Amniotic stem cell (primary cell): Measurements from ENCODE around the gene TDRKH.
"Not testable (repeated sequence)": the region's sequence is repeated elsewhere in the genome, so short reads cannot be mapped to it uniquely, and the experiment has no call there.

Experiments used
- DNase-seq: peaks from one replicate; lab custom pipeline; 2025; lab: John Stamatoyannopoulos, UW

Gene TDRKH

DNA sequence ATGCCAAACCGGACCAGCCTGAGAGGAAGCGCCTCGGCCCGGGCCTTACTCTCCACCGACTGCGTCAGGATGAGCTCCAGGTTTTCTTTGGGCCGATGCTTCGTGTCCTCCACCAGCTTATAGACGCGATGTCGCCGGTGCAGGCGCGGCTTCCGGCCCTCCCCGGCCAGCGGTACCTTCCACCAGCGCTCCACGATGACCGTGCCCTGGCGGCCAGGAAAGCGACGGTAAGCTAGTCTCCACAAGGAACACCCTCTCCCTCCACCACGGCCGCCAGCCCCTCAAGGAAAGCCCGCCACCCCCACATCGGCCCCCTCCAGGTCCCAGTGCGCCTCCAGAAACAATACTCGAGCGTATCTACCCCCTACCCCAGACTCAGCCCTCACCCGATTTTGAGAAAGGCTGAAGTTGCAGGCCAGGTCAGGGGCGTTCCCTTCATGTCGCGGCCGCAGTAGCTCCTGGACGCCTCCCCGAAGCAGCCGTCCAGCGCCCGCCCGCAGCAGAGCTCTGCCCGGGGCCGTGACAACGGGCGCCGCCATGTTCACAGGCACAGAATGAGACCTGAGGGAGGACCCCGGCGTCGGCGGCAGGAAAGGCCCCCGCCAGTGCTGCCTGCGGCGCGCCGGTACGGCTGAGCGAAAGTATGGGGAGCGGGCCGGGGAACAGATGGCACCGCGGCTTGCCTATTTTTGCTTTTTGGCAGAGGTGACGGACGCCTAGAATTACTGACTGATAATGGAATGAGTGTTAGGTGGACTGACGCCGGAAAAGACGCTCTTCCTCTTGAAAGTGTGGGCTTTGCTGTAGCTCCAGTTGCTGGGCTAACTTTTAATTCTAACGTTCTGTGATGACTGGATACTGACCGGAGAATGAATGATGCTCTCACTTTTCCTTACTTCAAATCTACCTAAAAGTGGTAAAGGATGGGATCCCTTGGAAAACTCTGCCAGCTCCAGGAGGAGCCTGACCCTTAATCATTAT, 27.1 kb downstream of the TDRKH start, which contains the start of gene MRPL9:
MRPL9 (minus strand) TSS at position 556 of the 981 bp plus-strand sequence; CDS start at position 539, 17 bp downstream.
- DNase-seq, result peak; percentile 32

DNA sequence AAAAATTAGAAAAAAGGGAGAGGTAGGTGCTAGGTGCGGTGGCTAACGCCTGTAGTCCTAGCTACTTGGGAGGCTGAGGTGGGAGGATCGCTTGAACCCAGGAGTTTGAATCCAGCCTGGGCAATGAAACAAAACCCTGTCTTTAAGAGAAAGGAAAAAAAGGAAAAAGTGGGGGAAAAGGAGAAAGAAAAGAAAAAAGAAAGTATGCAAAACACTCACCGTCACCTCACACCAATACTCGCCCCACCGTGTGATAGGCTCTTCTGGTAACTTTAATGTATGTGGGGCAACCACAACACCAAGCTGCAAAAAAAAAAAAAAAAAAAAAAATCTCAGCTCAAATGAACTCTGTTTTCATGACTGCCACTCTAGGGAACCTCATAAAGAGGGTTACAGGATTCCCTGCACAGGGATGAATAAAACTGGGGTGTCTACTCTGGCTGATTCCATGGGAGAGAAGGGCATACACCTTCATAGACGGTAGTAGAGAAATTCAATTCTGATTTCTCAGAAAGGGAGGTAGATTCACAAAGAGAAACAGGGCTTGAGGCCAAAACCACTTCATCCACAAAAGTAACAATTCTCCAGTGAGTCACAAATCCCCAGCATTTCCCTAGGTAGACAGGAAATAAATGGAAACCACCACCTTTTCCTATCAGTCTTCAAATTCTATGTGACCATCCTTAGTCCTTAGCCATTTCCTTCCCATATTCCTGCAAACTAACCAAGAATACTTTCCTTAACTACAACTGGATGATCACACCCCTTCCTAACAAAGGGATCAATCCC, 29.5 kb downstream of the TDRKH start:
- DNase-seq, result no peak

GRCh38 chr1:151759241-151759640, 31.1 kb downstream of the TDRKH start:
- no peak for DNase-seq

DNA sequence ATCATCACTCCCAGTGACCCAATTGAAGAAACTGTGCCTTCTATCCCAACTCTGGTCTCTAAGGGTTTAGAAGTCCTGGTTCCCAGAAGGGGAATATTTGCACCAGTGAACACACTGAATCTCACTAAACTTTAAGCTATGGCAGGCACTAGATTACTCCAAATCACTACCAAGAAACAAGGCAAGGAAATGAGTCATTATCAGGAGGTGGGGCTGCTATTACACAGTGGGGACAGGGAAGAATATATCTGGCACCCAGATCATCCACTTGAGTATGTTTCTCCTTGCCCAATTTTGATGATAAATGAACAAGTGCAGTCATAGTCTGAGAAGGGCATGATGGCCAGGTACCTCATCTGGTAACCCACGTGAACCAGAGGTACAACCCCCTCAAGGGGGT, 34.0 kb downstream of the TDRKH start:
- DNase-seq, result no peak

DNA sequence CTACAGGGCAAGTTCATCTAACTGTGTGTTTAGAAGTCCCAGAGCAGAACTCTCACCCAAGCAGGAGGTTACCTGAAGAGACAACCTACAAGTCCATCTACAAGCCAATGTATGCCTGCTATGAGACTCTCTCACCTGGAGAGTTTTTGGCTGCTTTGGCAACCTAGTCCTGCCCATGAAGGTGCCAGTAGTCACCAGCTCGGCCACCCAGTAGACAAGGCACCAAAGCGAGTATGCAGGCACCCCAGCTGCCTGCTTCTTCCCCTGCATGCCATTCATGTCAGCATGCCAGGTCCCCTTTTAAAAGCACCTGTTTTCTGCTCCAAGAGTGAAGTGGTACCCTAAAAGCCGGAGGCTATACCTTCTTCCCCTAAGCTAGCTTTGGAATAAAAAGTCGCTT, 48.8 kb downstream of the TDRKH start:
- no peak for DNase-seq

- DNase-seq, result no peak
Observed at GRCh38 chr1:151739590-151740355, 50.5 kb downstream of the TDRKH start.

- DNase-seq, result no peak
Observed at GRCh38 chr1:151737479-151737878, 52.8 kb downstream of the TDRKH start.

DNA sequence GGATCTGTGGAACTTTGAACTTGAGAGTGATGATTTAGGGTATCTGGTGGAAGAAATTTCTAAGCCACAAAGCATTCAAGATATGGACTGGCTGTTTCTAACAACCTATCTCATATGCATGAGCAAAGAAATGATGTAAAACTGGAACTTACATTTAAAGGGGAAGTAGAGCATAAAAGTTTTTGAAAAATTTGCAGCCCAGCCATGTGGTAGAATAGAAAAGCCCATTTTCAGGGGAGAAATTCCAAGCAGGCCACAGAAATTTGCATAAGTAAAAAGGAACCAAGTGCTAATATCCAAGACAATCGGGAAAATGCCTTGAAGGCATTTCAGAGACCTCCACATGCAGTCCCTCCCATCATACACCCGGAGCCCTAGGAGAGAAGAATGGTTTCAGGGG, 53.3 kb downstream of the TDRKH start:
- DNase-seq, result no peak

DNA sequence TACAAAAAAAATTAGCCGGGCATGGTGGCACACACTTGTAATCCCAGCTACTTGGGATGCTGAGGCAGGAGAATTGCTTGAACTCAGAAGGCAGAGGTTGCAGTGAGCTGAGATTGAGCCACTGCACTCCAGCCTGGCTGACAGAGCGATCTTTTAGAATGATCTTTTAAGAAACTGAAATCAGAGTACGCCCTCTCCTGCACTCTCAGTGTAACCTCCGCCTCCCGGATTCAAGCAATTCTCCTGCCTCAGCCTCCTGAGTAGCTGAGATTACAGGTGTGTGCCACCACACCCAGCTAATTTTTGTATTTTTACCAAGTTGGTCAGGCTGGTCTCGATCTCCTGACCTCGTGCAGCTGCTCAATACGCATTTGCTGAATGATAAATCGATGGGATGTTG, 56.3 kb downstream of the TDRKH start:
- DNase-seq, result not testable (repeated sequence)

- no peak for DNase-seq
Observed at GRCh38 chr1:151733126-151733525, 57.2 kb downstream of the TDRKH start.

DNA sequence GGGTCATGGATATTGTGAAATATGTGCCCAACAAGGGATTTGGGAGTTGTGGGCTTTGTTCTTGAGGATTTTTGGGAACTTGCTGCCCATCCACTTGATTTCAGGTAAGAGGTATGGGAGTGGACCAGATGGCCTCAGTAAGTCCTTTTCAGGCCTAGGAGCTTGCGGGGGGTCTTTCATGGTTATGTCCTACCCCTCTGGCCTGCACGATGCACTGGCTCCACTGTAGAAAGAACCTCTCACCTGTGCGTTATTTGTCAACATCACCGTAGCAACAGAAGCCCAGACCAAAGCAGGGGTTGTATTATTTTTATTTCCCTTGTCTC, 60.4 kb downstream of the TDRKH start:
- no peak for DNase-seq

DNA sequence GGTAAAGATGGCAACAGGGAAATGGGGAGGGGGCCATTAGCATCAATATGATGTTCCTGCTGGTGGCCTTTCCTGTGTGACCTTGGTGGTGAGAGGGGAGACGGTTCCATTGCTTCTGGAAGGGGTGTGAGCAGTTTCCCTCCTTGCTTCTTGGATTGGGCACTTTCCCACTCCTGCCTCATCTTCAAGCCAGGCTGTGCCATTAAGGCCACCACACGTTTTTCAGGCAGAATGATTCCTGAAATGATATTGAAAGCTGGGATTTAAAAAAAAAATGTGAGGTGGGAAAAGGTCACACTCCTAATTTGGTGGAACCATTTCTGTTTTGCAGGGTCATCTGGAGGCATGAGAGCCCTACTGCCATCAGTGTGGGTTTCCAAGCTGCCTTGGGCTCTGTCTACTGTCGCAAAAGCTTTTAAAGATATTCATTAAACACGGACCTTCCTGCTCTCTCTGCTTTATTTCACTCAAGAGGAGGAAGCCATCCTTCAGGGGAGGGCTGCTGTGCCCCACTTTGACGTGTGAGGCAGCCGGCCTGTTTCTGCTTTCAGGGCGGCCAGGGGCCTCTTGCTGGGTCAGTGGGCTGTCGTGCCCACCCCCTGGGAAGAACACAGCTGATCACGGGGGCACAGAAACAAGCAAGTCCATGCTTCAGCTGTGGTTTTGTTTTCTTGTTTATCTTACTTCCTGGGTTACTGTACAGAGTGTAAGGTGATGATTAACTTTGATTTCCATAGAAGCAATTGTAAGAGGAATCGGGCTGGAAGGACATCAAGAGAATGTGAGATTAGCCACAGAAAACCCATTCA, 60.9 kb downstream of the TDRKH start:
- DNase-seq, result no peak

GRCh38 chr1:151728151-151729054, 61.9 kb downstream of the TDRKH start:
- no peak for DNase-seq

GRCh38 chr1:151723726-151724370, 66.5 kb downstream of the TDRKH start:
- DNase-seq, result no peak
